GM12892 (cell line): Measurements from ENCODE around the gene TNFRSF19.

ENCODE experiments used
- DNase-seq: peaks from one replicate; pipeline ENCODE4 v3.0.0; 2011; ENCODE audit not compliant: insufficient read length
- FAIRE-seq: peaks from 2 replicates; lab custom pipeline; 2011; peaks lifted over from hg19 to GRCh38; lab: Jason Lieb, UNC
- POLR2A ChIP-seq: IDR thresholded peaks from 2 replicates; pipeline ENCODE4 v1.6.1; 2011; ENCODE audit warnings: low read depth, low read length, control low read depth
- POLR2AphosphoS5 ChIP-seq: IDR thresholded peaks from 2 replicates; pipeline ENCODE4 v1.6.1; 2011; ENCODE audit warnings: low read depth, low read length, control low read depth
- TAF1 ChIP-seq: IDR thresholded peaks from 2 replicates; pipeline ENCODE4 v1.6.1; 2011; ENCODE audit warnings: low read depth, mild to moderate bottlenecking, control low read depth, low read length, borderline replicate concordance

TNFRSF19 gene

GRCh38 chr13:23571431-23571830 is 1.2 kb downstream of the TNFRSF19 start:
- TF ChIP-seq TAF1 (no peak), POLR2A (no peak), POLR2AphosphoS5 (no peak)
- FAIRE-seq (no peak), DNase-seq (no peak)

DNA sequence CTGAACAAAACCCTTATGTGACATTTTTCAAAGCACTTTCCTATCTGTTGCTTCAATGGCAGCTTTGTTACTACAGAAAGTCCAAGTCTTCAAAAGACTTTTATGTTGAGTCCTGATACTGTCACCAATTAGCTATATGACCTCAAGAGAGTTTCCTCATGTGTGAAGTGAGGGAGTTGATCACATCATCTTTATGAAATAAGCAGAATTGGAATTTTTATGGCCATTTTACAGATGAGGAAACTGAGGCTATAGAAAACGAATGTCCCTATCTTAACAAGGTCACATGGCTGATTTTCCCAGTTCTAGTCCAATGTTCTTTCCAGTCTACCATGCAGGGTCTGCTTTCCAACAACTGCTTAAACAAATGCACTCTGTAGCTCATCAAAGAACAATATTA is 2.6 kb downstream of the TNFRSF19 start:
- no peak for DNase-seq
- FAIRE-seq: peak; percentile 80
- TF ChIP-seq POLR2A (peak; percentile 33; the same call in 1 of the 2 replicates), TAF1 (no peak), POLR2AphosphoS5 (no peak)

DNA sequence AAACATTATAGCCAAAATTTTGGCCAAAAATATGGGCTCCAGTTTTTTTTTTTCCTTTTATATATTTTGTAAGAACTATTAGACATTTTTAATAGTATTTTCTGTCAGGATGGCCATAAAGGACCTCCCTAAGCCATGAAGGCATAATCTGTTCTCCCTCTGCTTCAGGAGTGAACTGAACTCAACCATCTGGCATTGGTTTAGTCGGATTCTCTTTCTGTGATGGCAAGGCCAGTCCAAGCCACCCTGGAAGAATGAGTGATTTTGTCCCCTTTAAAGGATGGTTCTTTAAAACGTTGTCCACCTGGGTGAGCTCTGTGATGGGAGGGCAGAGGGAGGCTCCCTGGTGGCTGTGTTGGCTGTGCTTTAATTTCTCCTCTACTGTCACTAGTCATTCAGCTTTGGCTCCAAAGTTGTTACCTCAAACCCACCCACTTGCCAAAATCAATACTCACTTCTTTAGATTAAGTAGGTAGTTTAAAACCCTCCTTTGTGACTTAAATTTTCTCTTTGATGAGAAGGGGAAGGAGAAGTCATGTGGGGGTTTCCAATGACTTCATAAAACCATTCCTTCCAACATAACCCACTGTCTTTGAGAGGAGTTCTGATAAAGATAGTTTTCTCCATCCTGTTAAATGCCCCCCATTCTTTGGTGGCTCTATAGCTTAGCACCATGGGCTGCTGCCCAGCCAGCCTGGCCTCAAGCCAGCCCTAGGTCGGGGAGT is 4.4 kb downstream of the TNFRSF19 start:
- no peak for DNase-seq
- TF ChIP-seq TAF1: no peak
- TF ChIP-seq POLR2A: no peak
- TF ChIP-seq POLR2AphosphoS5: no peak
- no peak for FAIRE-seq

GRCh38 chr13:23575632-23576031 is 5.4 kb downstream of the TNFRSF19 start:
- DNase-seq (no peak), FAIRE-seq (no peak)
- TF ChIP-seq TAF1 (no peak), POLR2AphosphoS5 (no peak), POLR2A (no peak)

- no peak for TF ChIP-seq POLR2AphosphoS5
- TF ChIP-seq POLR2A: no peak
- peak; percentile 10; the same call in 1 of the 2 replicates for TF ChIP-seq TAF1
- peak; percentile 46 for DNase-seq
- FAIRE-seq: no peak
These were observed 8.3 kb downstream of the TNFRSF19 start for GRCh38 chr13:23578411-23579071.

DNA sequence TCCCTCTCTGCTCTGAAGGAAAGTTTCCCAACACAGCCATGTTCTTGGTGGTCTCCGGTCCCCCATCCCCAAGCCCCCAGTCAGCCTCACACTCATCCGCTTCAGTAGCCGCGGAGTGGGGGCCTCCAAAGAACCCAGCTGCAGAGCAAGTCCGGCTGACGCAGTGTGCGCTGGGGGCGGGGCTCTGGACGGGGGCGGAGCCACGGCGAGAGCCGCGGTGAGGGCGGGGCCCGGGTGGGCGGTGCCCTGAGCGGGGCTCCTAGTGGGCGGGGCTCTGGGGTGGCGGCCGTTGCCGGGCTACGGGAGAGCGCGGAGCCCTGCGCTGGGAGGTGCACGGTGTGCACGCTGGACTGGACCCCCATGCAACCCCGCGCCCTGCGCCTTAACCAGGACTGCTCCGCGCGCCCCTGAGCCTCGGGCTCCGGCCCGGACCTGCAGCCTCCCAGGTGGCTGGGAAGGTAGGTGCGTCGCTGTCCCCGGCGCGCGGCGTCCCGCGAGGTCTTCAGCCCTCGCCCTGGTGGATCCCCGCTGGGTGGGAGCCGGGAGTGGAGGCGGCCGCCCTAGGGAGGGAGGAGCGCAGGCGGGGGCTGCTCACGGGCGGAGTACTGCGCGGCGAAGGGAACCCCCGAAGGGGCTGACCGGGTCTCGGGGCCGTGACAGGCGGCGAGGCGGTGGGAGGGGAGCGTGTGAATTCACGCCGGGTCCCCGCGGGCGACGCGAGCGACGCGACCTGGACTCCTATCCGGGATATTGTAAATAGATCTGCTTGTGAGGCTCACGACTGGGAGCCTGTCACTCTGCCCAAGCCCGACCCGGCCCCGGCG is 9.1 kb downstream of the TNFRSF19 start:
- peak; percentile 72 for DNase-seq
- peak; percentile 100 for FAIRE-seq
- TF ChIP-seq POLR2A: peak; percentile 69
- TF ChIP-seq TAF1: no peak; the same call in 1 of the 2 replicates
- peak; percentile 70 for TF ChIP-seq POLR2AphosphoS5

DNA sequence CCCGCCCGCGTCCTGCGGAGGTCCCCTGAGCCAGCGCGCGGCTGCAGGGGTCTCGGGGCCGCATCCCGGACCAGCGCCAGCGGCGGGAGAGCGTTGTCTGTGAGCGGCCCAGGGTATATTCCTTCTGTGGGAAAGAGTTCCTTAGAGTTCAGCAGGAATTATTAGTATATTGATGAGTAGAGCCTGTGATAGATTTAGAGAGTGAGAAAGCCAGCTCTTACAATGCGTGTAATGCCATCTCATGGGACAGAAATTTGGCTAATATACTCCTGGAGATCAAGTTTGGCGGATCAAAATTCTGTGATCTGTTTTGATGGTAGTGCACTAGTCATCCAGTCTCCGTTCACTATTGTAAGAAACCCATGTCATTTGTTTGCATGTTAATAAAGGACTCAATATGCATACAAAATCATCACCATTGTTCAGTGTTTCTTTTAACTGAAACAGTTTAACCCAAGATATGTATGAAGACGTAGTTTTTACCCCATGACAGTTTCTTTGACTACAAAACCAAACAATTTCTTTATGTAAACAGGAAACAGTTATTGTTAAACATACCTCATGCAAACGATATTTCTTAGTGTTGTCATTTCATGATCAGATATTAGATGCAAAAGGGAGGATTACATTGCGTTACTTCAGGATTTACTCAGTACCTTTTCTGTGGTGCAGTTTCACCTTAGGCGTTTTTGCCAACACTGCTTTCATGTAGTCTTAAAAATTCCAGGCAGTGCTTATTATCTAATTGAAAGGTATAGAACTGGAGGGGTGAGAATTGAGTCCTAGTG is 9.9 kb downstream of the TNFRSF19 start:
- TF ChIP-seq TAF1: no peak
- FAIRE-seq (peak; percentile 33), DNase-seq (no peak)

GRCh38 chr13:23580684-23581060 is 10.5 kb downstream of the TNFRSF19 start:
- FAIRE-seq (no peak), DNase-seq (no peak)
- TF ChIP-seq POLR2AphosphoS5: no peak
- no peak for TF ChIP-seq POLR2A
- TF ChIP-seq TAF1: no peak

GRCh38 chr13:23583491-23583890 is 13.3 kb downstream of the TNFRSF19 start:
- DNase-seq: no peak
- FAIRE-seq: no peak
- TF ChIP-seq POLR2A: no peak
- TF ChIP-seq POLR2AphosphoS5: no peak
- no peak for TF ChIP-seq TAF1

- FAIRE-seq: no peak
- no peak for DNase-seq
- TF ChIP-seq TAF1 (no peak), POLR2AphosphoS5 (no peak), POLR2A (no peak)
These were observed 14.1 kb downstream of the TNFRSF19 start for GRCh38 chr13:23584275-23584674.
